ENCODE data around the gene PAX6. TPM values are rescaled to one million over a fixed set of nuclear protein-coding genes. Genes with fewer than 3 reads are reported as not detected.
A peak's percentile ranks its signal among the peaks of the same experiment; 100 is the strongest.

Gene PAX6
- total RNA-seq, 1 donor from 2014 or later = 30.7 TPM

- H3K4me3 Mint-ChIP-seq (ENCODE audit: unreplicated experiment) = no peak overlapping the region
- no peak overlapping the region for H3K27ac Mint-ChIP-seq (ENCODE audit: unreplicated experiment)
- peaks cover 21% of the 10 kb centered on the region for H3K4me1 Mint-ChIP-seq (ENCODE audit: low read depth, unreplicated experiment)
- H3K36me3 Mint-ChIP-seq (ENCODE audit: unreplicated experiment) = no peaks in the 10 kb centered on the region
- DNase-seq = no peak
- TF ChIP-seq CTCF (IDR thresholded peaks at IDR 0.05; ENCODE audit: partially characterized antibody, unreplicated experiment) = no peak
- H3K27me3 Mint-ChIP-seq (ENCODE audit: unreplicated experiment) = peaks cover 16% of the 10 kb centered on the region
- peaks cover 2% of the 10 kb centered on the region for H3K9me3 Mint-ChIP-seq (ENCODE audit: unreplicated experiment)
Observed at GRCh38 chr11:31793264-31793663, 17.9 kb downstream of the PAX6 start.

GRCh38 chr11:31792456-31792855 is 18.7 kb downstream of the PAX6 start:
- no peaks in the 10 kb centered on the region for H3K36me3 Mint-ChIP-seq (ENCODE audit: unreplicated experiment)
- no peak overlapping the region for H3K4me3 Mint-ChIP-seq (ENCODE audit: unreplicated experiment)
- no peak for DNase-seq
- peaks cover 25% of the 10 kb centered on the region for H3K4me1 Mint-ChIP-seq (ENCODE audit: low read depth, unreplicated experiment)
- no peak for TF ChIP-seq CTCF (IDR thresholded peaks at IDR 0.05; ENCODE audit: partially characterized antibody, unreplicated experiment)
- H3K9me3 Mint-ChIP-seq (ENCODE audit: unreplicated experiment) = peaks cover 2% of the 10 kb centered on the region
- H3K27ac Mint-ChIP-seq (ENCODE audit: unreplicated experiment) = no peak overlapping the region
- peaks cover 15% of the 10 kb centered on the region for H3K27me3 Mint-ChIP-seq (ENCODE audit: unreplicated experiment)

- Mint-ChIP-seq H3K27ac (ENCODE audit: unreplicated experiment) (no peak overlapping the region), H3K4me3 (ENCODE audit: unreplicated experiment) (no peak overlapping the region), H3K9me3 (ENCODE audit: unreplicated experiment) (peaks cover 2% of the 10 kb centered on the region), H3K27me3 (ENCODE audit: unreplicated experiment) (peaks cover 12% of the 10 kb centered on the region), H3K4me1 (ENCODE audit: low read depth, unreplicated experiment) (peaks cover 26% of the 10 kb centered on the region), H3K36me3 (ENCODE audit: unreplicated experiment) (no peaks in the 10 kb centered on the region)
- DNase-seq = no peak
- TF ChIP-seq CTCF (IDR thresholded peaks at IDR 0.05; ENCODE audit: partially characterized antibody, unreplicated experiment) = no peak
Observed at GRCh38 chr11:31792036-31792435, 19.1 kb downstream of the PAX6 start.

GRCh38 chr11:31790649-31791048 is 20.5 kb downstream of the PAX6 start:
- Mint-ChIP-seq H3K4me1 (ENCODE audit: low read depth, unreplicated experiment) (peaks cover 32% of the 10 kb centered on the region), H3K27me3 (ENCODE audit: unreplicated experiment) (peaks cover 7% of the 10 kb centered on the region), H3K27ac (ENCODE audit: unreplicated experiment) (no peak overlapping the region), H3K9me3 (ENCODE audit: unreplicated experiment) (no peaks in the 10 kb centered on the region), H3K36me3 (ENCODE audit: unreplicated experiment) (no peaks in the 10 kb centered on the region), H3K4me3 (ENCODE audit: unreplicated experiment) (no peak overlapping the region)
- TF ChIP-seq CTCF (IDR thresholded peaks at IDR 0.05; ENCODE audit: partially characterized antibody, unreplicated experiment) = no peak
- DNase-seq = no peak

GRCh38 chr11:31788085-31788484 is 23.0 kb downstream of the PAX6 start:
- no peak for DNase-seq
- Mint-ChIP-seq H3K27me3 (ENCODE audit: unreplicated experiment) (peaks cover 5% of the 10 kb centered on the region), H3K9me3 (ENCODE audit: unreplicated experiment) (peaks cover 2% of the 10 kb centered on the region), H3K4me1 (ENCODE audit: low read depth, unreplicated experiment) (peaks cover 37% of the 10 kb centered on the region), H3K4me3 (ENCODE audit: unreplicated experiment) (peak overlapping the region; percentile 63), H3K36me3 (ENCODE audit: unreplicated experiment) (no peaks in the 10 kb centered on the region), H3K27ac (ENCODE audit: unreplicated experiment) (peak overlapping the region; percentile 97)
- no peak for TF ChIP-seq CTCF (IDR thresholded peaks at IDR 0.05; ENCODE audit: partially characterized antibody, unreplicated experiment)

Data from glutamatergic neuron (in vitro differentiated cells).